GM21515 (cell line): ENCODE data around the gene HEXIM1.

Experiments
- ATAC-seq: cut with Tn5 transposase; IDR thresholded peaks from one replicate; pipeline ENCODE4 v1.9.1; 2021; ENCODE audit not compliant: unreplicated experiment

HEXIM1 gene, protein sequence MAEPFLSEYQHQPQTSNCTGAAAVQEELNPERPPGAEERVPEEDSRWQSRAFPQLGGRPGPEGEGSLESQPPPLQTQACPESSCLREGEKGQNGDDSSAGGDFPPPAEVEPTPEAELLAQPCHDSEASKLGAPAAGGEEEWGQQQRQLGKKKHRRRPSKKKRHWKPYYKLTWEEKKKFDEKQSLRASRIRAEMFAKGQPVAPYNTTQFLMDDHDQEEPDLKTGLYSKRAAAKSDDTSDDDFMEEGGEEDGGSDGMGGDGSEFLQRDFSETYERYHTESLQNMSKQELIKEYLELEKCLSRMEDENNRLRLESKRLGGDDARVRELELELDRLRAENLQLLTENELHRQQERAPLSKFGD

DNA sequence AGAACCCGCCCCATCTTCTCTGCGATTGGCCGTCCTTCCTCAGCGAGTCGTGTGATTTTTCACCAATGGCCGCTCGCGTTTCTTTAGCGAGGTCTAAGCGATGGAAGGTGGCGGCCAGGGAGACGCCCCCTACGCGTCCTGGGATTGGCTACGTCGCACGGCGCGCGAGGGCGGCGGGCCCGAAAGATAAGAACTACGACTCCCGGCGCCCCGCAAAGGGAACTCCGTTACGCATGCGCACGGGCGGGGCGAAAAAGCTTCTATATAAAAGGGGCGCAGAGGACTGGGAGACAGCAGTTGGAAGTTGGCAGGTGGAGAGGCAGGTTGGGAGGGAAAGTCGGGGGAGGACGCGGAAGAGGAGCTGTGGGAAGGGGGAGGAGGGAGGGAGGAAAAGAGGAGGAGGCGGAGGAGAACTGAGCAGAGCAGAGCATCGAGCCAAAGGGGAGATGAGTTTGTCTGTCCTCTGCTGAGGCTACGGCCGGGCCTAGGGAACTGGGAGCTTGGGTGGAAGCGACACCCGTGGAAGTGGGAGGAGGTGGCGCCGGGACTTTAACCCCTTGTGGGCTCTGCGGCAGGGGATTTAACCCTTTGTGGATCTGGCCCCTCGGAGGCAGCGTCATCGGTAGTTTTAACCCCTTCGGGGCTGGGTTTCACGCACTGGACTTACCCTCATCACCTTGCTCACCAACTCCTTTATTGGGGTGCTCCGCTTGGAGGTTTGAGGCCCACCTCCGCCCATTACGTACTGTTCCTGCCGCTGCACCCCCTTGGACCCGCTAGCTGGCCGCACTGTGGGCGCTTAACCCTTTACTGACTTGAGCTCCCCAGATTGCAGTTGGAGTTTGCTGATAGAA lies at the start of gene HEXIM1:
Gene HEXIM1, plus strand, starts transcription at position 293 of the 854 bp plus-strand sequence. CDS start 716 bp downstream, outside the sequence.
- ATAC-seq: peak; percentile 66

DNA sequence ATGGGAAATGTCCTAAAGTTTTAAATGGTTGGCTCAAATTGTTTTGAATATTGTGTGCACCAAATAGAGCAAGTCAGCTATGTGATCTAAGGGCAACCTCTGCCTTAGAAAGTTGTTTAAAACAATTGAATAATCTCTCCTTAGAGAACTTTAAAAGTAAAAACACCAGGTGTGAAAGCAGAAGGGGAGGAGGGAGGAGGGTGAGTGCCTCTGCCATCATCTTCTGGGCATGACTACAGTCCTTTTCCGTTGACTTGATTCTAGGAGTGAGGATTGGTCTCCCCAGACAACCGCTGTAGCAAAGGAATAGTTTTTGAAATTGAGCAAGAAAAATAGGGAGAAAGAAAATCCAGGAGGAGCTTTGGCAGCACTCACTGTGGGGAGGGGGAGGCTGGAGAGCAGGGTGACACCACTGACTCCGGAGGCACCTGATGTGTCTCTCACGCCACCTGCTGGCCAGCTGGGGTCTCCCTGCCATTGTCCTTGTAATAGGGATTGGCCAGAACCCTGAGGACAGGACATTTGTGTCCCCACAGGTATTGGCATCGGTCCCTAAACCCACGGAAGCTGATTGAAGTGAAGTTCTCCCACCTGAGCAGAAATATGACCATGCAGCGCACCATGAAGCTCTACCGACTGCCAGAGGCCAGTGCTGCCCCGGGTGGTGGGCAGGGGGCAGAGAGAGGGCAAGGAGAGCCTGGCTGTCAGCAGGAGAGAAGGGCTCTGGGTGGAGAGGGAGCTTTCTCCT lies 49.2 kb upstream of the HEXIM1 start:
- ATAC-seq: no peak

DNA sequence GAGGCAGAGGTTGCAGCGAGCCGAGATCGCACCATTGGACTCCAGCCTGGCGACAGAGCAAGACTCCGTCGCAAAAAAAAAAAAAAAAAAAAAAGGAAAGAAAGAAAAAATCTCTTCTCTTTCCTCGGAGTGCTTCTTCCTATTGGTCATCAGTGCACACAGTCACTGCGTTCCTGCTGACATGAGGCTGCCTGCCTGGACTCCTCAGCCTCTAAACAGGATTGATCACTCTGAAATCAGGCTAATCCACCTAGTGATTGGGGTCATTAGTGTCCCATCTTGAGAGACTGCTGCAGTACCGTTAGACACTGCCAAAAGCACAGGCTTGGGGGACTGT lies 46.8 kb upstream of the HEXIM1 start:
- no peak for ATAC-seq

DNA sequence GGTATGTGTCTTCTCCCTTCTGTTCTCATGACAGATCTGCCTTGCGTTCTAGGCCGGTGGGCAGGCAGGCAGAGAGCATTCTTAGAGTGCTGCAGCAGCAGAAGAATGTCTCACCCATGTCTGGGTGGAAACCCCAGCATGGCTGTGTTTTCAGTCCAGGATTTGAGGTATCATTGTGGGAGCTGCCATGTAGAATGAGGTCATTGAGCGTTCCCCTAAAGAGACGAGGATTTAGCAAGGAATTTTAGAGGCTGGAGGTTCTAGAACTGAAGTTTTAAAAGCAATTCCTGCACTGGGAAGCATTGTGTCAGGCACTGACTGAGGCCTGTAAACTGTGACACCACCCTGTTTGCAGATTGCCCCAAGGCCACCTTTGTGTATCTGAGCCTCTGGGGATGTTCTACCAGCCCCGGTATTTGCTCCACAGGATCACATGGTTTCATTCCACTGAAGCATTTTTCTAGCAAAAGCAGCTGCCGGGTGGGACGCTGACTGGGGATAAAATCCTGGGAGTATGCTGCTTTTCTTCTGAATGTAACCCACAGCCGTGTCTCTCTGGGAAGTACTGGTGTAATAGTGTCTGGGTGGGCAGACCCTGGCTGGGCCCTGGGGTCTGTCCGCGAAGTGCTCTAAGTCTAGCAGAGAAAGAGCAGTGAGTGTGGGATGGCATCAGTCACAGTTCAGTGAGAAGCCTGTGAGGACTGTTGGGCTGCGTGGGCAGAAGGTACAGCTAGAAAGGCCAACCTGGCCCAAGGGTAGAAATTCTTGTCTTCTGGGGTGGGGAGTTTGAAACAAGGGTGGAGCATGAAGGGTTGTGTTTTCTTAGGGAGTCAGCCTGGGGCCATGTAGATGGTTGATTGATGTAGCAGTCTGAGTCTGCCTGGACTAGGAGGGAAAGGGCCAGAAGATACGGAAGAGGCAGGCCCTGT lies 46.1 kb upstream of the HEXIM1 start:
- ATAC-seq: no peak

DNA sequence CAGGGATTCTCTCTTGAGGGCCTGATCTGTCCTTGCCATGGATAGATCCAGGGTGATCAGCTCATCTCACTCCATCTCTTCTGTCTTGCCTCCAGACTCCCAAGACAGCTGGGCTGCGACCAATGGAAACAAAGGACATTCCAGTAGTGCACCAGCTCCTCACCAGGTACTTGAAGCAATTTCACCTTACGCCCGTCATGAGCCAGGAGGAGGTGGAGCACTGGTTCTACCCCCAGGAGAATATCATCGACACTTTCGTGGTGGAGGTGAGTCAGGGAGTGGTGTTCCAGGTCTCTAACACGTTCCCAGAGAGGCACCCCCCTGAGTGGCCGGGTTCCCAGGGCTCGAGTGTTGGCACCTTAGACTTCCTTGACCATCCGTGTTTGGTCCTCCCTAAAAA lies 45.4 kb upstream of the HEXIM1 start:
- no peak for ATAC-seq

DNA sequence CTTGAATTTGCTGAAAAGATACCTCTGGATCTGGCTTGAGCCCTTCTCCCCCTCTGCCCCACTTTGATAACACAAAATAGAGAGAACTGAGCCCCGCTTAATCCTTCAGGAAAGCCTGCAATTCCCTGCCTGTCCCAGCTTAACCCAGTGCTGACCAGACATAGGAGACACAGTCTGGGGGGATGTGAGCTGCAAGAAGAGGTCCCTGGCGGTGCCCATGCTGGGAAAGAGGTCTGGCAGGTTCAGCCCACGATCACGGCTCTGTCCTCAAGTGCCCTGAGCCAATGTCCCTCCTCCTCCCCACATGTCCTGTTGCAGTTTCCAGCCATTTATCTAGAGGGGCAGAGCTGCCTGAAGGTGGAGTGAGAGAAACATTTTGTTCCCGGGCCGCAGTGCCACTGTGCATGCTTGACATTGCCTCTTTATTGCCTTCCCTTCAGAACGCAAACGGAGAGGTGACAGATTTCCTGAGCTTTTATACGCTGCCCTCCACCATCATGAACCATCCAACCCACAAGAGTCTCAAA lies 44.9 kb upstream of the HEXIM1 start:
- no peak for ATAC-seq

DNA sequence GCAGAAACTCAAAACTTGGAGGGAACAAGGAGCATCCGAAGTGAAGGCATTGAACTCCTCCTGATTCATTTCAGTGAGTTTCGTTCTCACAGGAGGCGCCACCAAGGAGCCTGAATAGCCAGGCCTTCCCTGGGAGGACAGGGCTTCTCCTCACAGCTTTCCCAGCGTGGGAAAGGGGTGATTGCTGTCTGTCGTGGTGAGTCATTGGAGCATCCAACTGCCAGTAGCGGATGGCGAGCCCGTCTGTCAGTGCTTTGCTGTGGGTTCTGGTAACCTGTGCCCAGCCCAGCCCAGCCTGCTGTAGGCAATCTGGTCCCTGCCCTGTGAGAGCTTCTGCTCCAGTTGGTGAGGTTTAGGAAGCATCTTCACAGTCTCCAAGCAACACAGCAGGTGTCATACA lies 44.2 kb upstream of the HEXIM1 start:
- no peak for ATAC-seq

DNA sequence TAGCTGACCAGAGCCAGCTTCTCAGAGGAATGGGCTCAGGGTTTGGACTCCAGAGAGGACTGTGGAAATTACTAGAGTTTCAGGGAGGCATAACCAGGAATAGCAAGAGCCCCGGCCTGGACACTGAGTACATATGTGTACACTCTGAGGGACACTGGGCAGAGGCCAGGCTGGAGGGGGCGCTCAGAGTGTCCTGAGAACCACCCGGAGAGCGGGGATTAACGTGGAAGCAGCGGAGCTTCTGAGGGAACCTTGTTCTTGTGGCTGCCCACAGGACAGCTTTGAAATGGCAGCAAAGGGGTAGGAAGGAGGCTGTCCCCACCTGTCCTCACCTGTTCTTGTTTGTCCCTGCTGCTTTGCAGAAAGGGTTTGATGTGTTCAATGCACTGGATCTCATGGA lies 43.8 kb upstream of the HEXIM1 start:
- ATAC-seq: no peak

DNA sequence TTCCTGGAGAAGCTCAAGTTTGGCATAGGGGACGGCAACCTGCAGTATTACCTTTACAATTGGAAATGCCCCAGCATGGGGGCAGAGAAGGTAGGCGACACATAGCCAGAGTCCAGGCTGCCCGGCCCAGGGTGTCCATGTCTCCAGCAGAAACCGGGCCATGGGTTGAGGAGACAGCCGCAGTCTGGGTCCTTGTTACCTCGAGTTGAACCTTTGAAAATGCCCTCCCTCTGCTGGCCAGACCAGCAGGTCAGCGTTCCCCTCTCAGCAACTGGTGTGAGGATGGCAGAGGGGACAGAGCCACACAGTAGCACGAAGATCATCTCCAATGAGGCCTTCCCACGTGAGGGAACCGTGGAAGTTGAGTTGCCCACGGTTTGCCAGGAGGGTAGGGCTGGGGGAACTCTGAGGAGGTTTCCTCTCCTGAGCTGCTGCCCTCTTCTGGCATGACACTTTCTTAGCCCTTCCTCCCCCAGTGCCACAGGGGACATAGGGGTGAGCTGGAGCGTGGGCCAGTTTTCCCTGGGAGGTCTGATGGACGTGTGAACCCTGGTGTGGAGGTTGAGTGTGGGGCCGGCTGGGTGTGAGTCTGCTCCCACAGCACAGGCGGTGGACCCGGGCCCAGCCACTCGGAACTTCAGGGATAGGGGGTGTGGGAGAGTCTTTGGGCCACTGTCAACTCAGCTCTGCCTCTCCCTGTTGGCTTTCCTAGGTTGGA lies 43.2 kb upstream of the HEXIM1 start:
- no peak for ATAC-seq

DNA sequence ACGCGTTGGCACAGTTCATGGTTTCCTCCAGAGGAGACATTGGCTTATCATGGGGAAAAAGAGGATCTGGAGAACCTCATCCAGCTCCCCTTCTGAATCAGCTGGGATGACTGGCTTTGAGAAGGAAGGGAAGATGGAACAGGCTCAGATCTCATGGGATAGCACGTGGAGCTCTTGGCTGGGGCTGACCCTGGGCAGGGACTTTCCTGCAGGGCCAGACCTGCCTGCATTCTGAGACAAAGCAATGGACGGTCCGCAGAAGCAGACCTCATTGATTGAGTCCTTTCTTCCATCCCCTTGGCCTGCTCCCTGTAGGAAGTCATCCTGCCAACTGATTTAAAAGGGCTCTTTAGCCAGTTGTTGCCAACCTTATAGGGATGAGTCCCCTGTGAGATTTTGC lies 42.2 kb upstream of the HEXIM1 start:
- ATAC-seq: no peak

DNA sequence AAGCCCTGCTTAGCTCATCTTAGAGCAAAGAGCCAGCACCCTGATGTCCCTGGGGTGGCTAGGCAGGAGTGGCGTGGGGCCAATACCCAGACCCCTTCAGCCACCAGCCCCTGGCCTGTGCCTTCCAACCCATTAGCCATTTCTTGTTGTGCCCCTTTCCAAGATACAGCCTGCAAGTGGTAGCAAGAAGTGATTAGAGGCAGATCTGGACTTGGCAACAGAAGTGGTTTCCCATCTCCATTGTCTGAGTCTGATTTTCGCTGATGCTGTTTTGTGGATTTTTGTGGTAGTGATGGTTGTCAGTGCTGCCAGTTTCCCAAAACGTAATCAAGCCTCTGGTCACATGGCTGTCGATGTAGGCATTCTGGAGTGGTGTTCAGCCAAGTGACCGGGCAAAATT lies 41.7 kb upstream of the HEXIM1 start:
- no peak for ATAC-seq

DNA sequence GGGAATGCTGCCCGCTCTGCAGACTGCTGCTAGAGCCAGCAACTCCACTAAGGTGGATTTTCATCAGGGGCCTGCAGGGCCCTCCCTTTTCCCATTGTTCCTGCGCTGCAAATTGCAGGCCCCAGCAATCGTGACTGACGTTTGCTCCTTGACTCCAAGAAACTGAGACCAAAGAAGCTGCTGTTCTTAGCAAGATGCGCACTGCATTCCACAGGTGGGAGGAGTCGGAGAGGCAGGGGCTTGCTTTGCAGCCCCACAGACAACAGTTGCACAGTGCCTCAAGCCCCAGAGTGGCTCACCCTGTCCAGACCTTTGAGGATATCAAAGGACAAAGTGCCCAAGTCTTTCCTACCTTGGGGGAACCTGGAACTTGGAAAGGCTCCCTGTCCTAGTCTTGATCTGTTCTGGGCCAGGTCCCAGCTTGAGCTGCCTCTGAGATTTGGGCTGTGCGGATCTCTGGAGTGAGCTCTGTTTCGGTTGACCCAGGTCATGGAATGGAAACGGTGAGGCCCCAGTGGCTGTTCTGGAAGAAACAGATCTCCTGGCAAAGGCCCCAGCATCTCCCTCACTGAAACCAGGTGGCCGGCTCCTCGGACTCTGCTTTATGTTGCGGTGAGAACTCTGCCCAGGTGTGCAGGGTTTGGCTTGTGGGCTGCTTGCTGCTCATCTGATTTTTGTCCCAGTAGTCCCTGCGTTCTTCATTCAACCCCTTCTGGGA lies 40.8 kb upstream of the HEXIM1 start:
- ATAC-seq: no peak

DNA sequence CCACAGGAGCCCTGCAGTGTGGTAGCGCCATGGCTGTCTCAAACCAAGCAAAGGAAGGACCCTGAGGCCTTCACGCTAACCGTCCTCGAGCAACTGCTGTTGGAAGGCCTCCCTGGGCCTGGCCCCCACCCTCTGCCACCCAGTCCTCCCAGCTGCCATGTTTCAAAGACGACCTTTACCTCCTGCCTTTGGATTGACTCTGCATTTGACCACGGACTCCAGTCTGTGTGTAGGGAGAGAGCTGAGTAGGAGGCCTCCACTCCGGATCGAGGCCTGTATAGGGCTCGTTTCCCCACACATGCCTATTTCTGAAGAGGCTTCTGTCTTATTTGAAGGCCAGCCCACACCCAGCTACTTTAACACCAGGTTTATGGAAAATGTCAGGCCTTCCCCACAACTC lies 40.2 kb upstream of the HEXIM1 start:
- no peak for ATAC-seq

DNA sequence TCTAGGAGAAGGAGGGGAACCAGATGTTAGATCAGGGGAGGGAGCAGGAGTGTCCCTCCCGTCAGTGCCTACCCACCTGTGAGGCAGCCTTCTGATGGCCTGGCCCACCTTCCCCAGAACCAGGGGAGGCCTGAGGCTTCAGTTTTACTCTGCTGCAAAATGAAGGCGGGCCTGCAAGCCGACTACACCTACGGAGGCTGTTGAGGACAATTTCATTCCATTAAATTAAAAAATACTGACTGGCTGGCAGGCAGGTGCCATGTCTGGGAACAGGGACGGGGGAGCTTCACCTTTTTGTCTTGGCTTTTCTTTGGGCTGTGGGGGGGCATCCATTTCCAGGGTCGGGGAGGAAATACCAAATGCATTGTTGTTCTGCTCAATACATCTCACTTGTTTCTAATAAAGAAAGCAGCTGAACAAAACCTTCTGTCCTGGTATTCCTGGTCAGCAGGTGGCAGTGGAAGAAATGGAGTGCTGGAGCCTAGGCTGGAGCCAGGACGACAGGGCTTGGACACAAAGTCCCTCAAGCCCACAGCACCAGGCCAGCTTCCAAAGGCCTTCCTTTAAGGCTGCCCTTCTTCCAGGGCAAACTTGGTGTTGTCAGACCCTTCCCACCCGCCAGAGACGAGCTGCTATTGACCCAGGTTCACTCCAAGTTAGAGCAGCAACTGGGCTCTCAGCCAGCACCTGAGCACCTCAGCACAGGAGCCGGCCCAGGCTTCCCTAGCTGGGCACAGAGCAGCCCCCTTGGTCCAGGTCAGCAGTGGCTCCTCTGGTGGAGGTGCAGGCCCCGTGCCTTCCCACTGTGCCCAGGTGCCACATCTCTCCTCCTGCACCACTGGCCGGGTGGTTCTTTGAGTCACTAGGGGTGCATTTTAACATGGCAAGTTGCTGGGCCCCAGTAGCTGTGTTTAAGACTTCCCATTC lies 39.4 kb upstream of the HEXIM1 start:
- ATAC-seq: no peak

DNA sequence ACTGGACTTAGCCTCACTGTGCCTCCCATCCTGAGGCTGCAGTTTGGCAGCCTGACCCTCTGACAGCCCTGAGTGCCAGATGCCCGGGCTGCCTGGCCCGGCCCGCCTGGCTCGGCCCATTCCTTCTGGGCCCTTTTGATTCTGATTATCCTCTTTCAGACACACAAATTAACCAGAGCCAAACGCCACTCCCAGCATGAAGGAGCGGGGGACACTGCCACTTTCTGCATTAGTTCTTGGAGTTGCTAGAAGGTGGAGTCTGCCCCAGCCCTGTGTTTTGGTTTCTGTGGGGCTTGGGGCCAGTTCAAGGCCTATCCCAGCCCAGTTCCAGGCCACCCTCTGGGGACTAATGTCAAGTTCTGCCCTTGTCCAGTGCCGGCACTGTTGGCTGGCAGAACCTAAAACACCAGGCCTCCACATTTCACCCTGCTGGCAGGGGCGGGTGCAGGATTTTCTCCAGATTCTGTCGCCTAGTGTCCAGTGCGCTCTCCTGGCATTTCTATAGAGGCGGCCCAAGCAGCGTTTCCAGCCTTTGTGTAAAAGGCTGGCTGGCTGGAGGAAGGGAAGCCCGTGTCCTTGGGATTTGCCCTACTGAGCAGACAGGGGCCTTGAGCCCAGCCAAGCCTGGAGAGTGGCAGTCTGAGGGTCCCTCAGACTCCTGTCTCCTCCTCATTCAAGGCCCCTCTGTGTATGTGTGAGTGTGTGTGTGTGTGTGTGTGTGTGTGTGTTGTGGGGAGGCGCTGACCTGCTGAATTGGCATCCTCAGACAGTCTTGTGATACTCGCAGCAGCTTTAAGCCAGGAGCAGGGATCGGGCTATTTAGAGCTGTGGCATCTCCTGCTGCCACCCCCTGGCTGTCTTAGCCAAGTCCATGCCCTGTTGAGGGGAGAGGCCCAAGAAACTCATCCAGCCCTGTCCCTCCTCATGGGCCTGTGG lies 37.3 kb upstream of the HEXIM1 start:
- no peak for ATAC-seq

DNA sequence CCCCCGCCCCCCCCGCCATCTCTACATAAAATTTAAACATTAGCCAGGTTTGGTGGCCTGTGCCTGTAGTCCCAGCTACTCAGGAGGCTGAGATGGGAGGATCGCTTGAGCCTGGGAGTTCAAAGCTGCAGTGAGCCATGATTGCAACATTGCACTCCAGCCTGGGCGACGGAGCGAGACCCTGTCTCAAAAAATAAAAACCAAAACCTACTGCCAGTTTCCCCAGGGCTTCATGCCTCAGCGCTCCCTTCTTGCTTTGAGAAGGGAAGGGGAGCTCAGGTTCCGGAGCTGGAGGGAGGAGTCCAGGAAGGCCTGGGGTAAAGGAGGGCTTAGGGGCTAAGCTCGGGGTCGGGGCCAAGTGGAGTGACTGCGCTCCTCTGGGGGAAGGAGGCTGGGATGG lies 36.4 kb upstream of the HEXIM1 start:
- ATAC-seq: no peak
